HepG2 (cell line): Measurements from ENCODE around the gene HTRA2. TPM values are rescaled to one million over a fixed set of nuclear protein-coding genes. Genes with fewer than 3 reads are reported as not detected.

ENCODE experiments used
- ADNP ChIP-seq: sonication (generic); formaldehyde crosslinking; IDR thresholded peaks from 2 replicates; pipeline ENCODE4 v1.4.0; 2020; ENCODE audit warnings: missing genetic modification reagents
- CBX1 ChIP-seq: IDR thresholded peaks from one replicate; pipeline ENCODE4 v1.6.1; 2016; ENCODE audit warnings: antibody characterized with exemption, low read depth
- CHD2 ChIP-seq: IDR thresholded peaks from 2 replicates; pipeline ENCODE4 v1.6.1; 2011; ENCODE audit warnings: low read depth, low read length, improper control_type of control experiment
- GABPA ChIP-seq, 2 experiments: IDR thresholded peaks; 2 replicates each; pipeline ENCODE4 v1.6.1; 2011 to 2016; ENCODE audit warnings: low read depth in 2 of 2, low read length in 1 of 2, missing biosample characterization in 1 of 2, missing genetic modification characterization in 1 of 2
- IKZF5 ChIP-seq: IDR thresholded peaks from 2 replicates; pipeline ENCODE4 v1.6.1; 2018; ENCODE audit warnings: missing genetic modification reagents, mild to moderate bottlenecking, missing compliant biosample characterization
- KAT2B ChIP-seq: fragments of 150-350 bp; IDR thresholded peaks from 2 replicates; pipeline ENCODE4 v1.6.1; 2014; ENCODE audit warnings: low read depth, low read length, borderline replicate concordance
- MED13 ChIP-seq: sonication (generic); formaldehyde crosslinking; IDR thresholded peaks from 2 replicates; pipeline ENCODE4 v1.5.0; 2020; ENCODE audit warnings: missing genetic modification reagents
- SIN3A ChIP-seq: IDR thresholded peaks from 2 replicates; pipeline ENCODE4 v1.6.1; 2011; ENCODE audit warnings: low read depth, mild to moderate bottlenecking, control low read depth, low read length, borderline replicate concordance
- STAT5B ChIP-seq: sonication (generic); formaldehyde crosslinking; IDR thresholded peaks from 2 replicates; pipeline ENCODE4 v1.4.0; 2020; ENCODE audit warnings: missing genetic modification reagents
- TBX2 ChIP-seq: sonication (generic); formaldehyde crosslinking; IDR thresholded peaks from 2 replicates; pipeline ENCODE4 v1.5.0; 2020; ENCODE audit warnings: missing genetic modification reagents, mild to moderate bottlenecking, borderline replicate concordance
- TCF12 ChIP-seq, 2 experiments: fragments of 450-650 bp in 1 of 2; sonication (generic) in 1 of 2; formaldehyde crosslinking in 1 of 2; IDR thresholded peaks; 2 replicates each; pipeline versions ENCODE4 v1.6.1 to v1.8.0; 2017 to 2022; ENCODE audit warnings: antibody characterized with exemption in 1 of 2, mild to moderate bottlenecking in 1 of 2, missing genetic modification reagents in 1 of 2, moderate library complexity in 1 of 2
- YY1 ChIP-seq: IDR thresholded peaks from 2 replicates; pipeline ENCODE4 v1.6.1; 2011; ENCODE audit warnings: low read length, low read depth, moderate library complexity, mild to moderate bottlenecking; ENCODE audit not compliant: insufficient read depth, insufficient replicate concordance
- ZBTB21 ChIP-seq: sonication (generic); formaldehyde crosslinking; IDR thresholded peaks from 2 replicates; pipeline ENCODE4 v1.4.0; 2020; ENCODE audit warnings: missing genetic modification reagents
- ZNF292 ChIP-seq: sonication (generic); formaldehyde crosslinking; IDR thresholded peaks from 2 replicates; pipeline ENCODE4 v1.8.1; 2022; ENCODE audit warnings: mild to moderate bottlenecking, low read depth, missing genetic modification reagents, borderline replicate concordance
- ZNF30 ChIP-seq: sonication (generic); formaldehyde crosslinking; IDR thresholded peaks from 2 replicates; pipeline ENCODE4 v1.5.0; 2020; ENCODE audit warnings: mild to moderate bottlenecking, missing genetic modification reagents
- ZNF746 ChIP-seq: sonication (generic); formaldehyde crosslinking; IDR thresholded peaks from 2 replicates; pipeline ENCODE4 v1.8.0; 2022; ENCODE audit warnings: mild to moderate bottlenecking, missing genetic modification reagents
- ZNF883 ChIP-seq: sonication (generic); formaldehyde crosslinking; IDR thresholded peaks from 2 replicates; pipeline ENCODE4 v1.5.1; 2020; ENCODE audit warnings: mild to moderate bottlenecking, missing genetic modification reagents; ENCODE audit errors: not compliant biosample characterization
- polyA plus RNA-seq, 8 experiments: library from polyadenylated mRNA; depleted of rRNA in 3 of 8; stranded (reverse) in 7 of 8; unstranded in 1 of 8; fragments of >200 nt; fragmentation: Illumina TruSeq in 4 of 8; extraction: Trizol in 4 of 8; gene quantifications; 2 replicates each; pipeline versions ENCODE4 v1.2.1 to v1.2.3, GENCODE V29; 2011 to 2016; ENCODE audit warnings: low read depth in 4 of 8, missing spikeins in 1 of 8, mixed read lengths in 1 of 8; ENCODE audit not compliant: insufficient read depth in 1 of 8
- total RNA-seq, 5 experiments: library from RNA; depleted of rRNA; stranded (reverse); fragments of >200 nt; fragmentation: Illumina TruSeq; extraction: Trizol; gene quantifications; 2 replicates each; pipeline ENCODE4 v1.2.3, GENCODE V29; 2016; ENCODE audit warnings: low read depth in 1 of 5
- TF ChIP-seq, protein P1 (sequence below): sonication (generic); formaldehyde crosslinking; IDR thresholded peaks from 2 replicates; pipeline ENCODE4 v1.4.0; 2020; ENCODE audit warnings: mild to moderate bottlenecking, missing genetic modification reagents
- TF ChIP-seq, protein P2 (sequence below): sonication (generic); formaldehyde crosslinking; IDR thresholded peaks from 2 replicates; pipeline ENCODE4 v1.4.0; 2020; ENCODE audit warnings: mild to moderate bottlenecking, low read depth, missing genetic modification reagents
- TF ChIP-seq, protein P3 (sequence below): sonication (generic); IDR thresholded peaks from 2 replicates; pipeline ENCODE4 v1.6.1; 2016; ENCODE audit warnings: low read depth, borderline replicate concordance
- TF ChIP-seq, protein P4 (sequence below): sonication (generic); formaldehyde crosslinking; IDR thresholded peaks from 2 replicates; pipeline ENCODE4 v1.9.0; 2021; ENCODE audit warnings: missing genetic modification reagents, borderline replicate concordance
- TF ChIP-seq, protein P5 (sequence below): sonication (generic); formaldehyde crosslinking; IDR thresholded peaks from 2 replicates; pipeline ENCODE4 v1.4.0; 2020; ENCODE audit warnings: low read depth, mild to moderate bottlenecking, missing genetic modification reagents

HTRA2 gene
- total and polyA plus RNA-seq, 2 of the 13 experiments (the other 11 are each of a cell fraction or from before 2014, with no cell fraction given), result 47.7 to 50.3 TPM

GRCh38 chr2:74502147-74502719 is 27.5 kb upstream of the HTRA2 start (continued):
- no peak for TF ChIP-seq ZBTB21 (CRISPR knock-in tag)
- peak; percentile 72 for TF ChIP-seq ZNF746 (CRISPR knock-in tag)
- TF ChIP-seq ZNF30 (CRISPR knock-in tag), result no peak
- TF ChIP-seq, protein P1, sequence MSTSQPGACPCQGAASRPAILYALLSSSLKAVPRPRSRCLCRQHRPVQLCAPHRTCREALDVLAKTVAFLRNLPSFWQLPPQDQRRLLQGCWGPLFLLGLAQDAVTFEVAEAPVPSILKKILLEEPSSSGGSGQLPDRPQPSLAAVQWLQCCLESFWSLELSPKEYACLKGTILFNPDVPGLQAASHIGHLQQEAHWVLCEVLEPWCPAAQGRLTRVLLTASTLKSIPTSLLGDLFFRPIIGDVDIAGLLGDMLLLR, result no peak
- TF ChIP-seq ZNF292 (CRISPR knock-in tag), result no peak
- TF ChIP-seq GABPA (IDR thresholded peaks at IDR 0.05; ENCODE audit: low read depth, low read length), result no peak
- TF ChIP-seq GABPA (CRISPR knock-in tag; IDR thresholded peaks at IDR 0.05; ENCODE audit: low read depth), result peak; percentile 80
- no peak for TF ChIP-seq TBX2 (CRISPR knock-in tag)
- TF ChIP-seq, protein P2, sequence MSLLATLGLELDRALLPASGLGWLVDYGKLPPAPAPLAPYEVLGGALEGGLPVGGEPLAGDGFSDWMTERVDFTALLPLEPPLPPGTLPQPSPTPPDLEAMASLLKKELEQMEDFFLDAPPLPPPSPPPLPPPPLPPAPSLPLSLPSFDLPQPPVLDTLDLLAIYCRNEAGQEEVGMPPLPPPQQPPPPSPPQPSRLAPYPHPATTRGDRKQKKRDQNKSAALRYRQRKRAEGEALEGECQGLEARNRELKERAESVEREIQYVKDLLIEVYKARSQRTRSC (CRISPR knock-in tag), result no peak; the same call in 1 of the 2 replicates
- TF ChIP-seq, protein P3, sequence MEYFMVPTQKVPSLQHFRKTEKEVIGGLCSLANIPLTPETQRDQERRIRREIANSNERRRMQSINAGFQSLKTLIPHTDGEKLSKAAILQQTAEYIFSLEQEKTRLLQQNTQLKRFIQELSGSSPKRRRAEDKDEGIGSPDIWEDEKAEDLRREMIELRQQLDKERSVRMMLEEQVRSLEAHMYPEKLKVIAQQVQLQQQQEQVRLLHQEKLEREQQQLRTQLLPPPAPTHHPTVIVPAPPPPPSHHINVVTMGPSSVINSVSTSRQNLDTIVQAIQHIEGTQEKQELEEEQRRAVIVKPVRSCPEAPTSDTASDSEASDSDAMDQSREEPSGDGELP, result peak; percentile 32; the same call in 1 of the 2 replicates
- TF ChIP-seq, protein P4, sequence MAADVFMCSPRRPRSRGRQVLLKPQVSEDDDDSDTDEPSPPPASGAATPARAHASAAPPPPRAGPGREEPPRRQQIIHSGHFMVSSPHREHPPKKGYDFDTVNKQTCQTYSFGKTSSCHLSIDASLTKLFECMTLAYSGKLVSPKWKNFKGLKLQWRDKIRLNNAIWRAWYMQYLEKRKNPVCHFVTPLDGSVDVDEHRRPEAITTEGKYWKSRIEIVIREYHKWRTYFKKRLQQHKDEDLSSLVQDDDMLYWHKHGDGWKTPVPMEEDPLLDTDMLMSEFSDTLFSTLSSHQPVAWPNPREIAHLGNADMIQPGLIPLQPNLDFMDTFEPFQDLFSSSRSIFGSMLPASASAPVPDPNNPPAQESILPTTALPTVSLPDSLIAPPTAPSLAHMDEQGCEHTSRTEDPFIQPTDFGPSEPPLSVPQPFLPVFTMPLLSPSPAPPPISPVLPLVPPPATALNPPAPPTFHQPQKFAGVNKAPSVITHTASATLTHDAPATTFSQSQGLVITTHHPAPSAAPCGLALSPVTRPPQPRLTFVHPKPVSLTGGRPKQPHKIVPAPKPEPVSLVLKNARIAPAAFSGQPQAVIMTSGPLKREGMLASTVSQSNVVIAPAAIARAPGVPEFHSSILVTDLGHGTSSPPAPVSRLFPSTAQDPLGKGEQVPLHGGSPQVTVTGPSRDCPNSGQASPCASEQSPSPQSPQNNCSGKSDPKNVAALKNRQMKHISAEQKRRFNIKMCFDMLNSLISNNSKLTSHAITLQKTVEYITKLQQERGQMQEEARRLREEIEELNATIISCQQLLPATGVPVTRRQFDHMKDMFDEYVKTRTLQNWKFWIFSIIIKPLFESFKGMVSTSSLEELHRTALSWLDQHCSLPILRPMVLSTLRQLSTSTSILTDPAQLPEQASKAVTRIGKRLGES (CRISPR knock-in tag), result no peak
- TF ChIP-seq ZNF883 (CRISPR knock-in tag), result no peak
- no peak for TF ChIP-seq KAT2B
- TF ChIP-seq, protein P5, sequence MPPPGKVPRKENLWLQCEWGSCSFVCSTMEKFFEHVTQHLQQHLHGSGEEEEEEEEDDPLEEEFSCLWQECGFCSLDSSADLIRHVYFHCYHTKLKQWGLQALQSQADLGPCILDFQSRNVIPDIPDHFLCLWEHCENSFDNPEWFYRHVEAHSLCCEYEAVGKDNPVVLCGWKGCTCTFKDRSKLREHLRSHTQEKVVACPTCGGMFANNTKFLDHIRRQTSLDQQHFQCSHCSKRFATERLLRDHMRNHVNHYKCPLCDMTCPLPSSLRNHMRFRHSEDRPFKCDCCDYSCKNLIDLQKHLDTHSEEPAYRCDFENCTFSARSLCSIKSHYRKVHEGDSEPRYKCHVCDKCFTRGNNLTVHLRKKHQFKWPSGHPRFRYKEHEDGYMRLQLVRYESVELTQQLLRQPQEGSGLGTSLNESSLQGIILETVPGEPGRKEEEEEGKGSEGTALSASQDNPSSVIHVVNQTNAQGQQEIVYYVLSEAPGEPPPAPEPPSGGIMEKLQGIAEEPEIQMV, result no peak
- no peak for TF ChIP-seq ADNP (CRISPR knock-in tag)
- TF ChIP-seq YY1, result no peak
- TF ChIP-seq SIN3A, result peak; percentile 78; the same call in 1 of the 2 replicates
- no peak; the same call in 1 of the 2 replicates for TF ChIP-seq STAT5B (CRISPR knock-in tag)
- no peak; the same call in none of the 2 replicates for TF ChIP-seq CHD2
- peak; percentile 93; the same call in 1 of the 2 replicates for TF ChIP-seq MED13 (CRISPR knock-in tag)
- no peak for TF ChIP-seq TCF12 (IDR thresholded peaks at IDR 0.05)
- no peak for TF ChIP-seq TCF12 (CRISPR knock-in tag; IDR thresholded peaks at IDR 0.05)
- TF ChIP-seq IKZF5 (CRISPR knock-in tag), result peak; percentile 84
- TF ChIP-seq CBX1, result no peak
